ENCODE data around the gene FFAR4. TPM values are rescaled to one million over a fixed set of nuclear protein-coding genes. Genes with fewer than 3 reads are reported as not detected.

FFAR4 gene
- total and polyA plus RNA-seq, 7 donors, result 0.01 to 0.18 (median 0.08) TPM; not detected in 3

DNA sequence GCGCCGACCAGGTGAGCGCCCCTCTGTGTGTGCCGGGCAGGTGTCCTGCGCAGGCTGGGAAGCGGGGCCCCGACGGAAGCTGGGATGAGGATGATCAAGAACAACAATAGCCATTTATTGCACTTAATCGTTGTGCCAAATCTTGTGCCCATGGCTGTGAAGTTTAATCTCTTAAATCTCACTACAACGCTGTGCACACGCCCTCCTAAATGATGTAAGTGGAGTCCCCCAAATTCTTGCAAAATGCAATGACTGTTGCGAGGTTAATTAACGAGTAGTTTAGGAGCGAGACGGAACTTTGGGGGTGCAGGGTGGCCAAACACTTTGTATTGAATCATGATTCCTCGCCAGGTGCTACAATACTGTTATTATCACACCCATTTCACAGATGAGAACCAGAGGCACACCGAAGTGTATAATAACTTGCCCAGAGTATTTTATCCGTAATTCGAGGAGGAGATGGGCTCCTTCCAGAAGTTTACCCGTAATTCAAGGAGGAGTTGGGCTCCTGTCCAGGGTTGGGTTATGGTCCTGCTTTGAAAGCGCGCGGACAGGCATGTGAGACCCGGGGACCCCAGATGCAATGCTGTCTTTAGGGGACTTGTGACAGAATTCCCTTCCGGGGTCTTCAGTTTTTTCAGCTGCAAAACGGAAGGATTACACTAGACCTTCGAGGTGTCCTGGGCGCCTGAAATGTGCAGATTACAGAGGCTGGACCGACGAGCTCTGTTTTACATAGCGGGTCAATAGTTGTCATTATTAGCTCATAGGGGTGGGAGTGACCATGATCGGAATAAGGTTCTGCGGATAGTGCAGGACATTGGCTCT is 1.0 kb downstream of the FFAR4 start:
- Histone ChIP-seq H3K9me3 (no peaks in the 10 kb centered on the region), H3K27ac (no peak overlapping the region), H3K36me3 (ENCODE audit: insufficient read depth in 1 of 2, low read depth in 1 of 2) (no peaks in the 10 kb centered on the region), H3K27me3 (ENCODE audit: insufficient read depth in 3 of 3, low read length in 2 of 3) (peaks cover 0 to 62% (median 10%) of the 10 kb centered on the region in 3 donors), H3K4me1 (peaks cover 5% of the 10 kb centered on the region), H3K4me3 (peak overlapping the region; percentile 56)
- intact Hi-C loops (cut with DNase I), result no loop called here
- TF ChIP-seq, protein P1, sequence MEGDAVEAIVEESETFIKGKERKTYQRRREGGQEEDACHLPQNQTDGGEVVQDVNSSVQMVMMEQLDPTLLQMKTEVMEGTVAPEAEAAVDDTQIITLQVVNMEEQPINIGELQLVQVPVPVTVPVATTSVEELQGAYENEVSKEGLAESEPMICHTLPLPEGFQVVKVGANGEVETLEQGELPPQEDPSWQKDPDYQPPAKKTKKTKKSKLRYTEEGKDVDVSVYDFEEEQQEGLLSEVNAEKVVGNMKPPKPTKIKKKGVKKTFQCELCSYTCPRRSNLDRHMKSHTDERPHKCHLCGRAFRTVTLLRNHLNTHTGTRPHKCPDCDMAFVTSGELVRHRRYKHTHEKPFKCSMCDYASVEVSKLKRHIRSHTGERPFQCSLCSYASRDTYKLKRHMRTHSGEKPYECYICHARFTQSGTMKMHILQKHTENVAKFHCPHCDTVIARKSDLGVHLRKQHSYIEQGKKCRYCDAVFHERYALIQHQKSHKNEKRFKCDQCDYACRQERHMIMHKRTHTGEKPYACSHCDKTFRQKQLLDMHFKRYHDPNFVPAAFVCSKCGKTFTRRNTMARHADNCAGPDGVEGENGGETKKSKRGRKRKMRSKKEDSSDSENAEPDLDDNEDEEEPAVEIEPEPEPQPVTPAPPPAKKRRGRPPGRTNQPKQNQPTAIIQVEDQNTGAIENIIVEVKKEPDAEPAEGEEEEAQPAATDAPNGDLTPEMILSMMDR (IDR thresholded peaks at IDR 0.05), result no peak
- WGBS, 3 donors, result 8 to 10% (median 9%) methylated on average over 33 of the region's 33 CpGs
- no peak for DNase-seq
- no peak for ATAC-seq

- Histone ChIP-seq H3K27me3 (ENCODE audit: insufficient read depth in 3 of 3, low read length in 2 of 3) (peaks cover 0 to 62% (median 10%) of the 10 kb centered on the region in 3 donors), H3K36me3 (ENCODE audit: insufficient read depth in 1 of 2, low read depth in 1 of 2) (no peaks in the 10 kb centered on the region), H3K4me1 (peaks cover 5% of the 10 kb centered on the region), H3K9me3 (no peaks in the 10 kb centered on the region), H3K27ac (no peak overlapping the region), H3K4me3 (peak overlapping the region; percentile 28)
- no peak for DNase-seq
- TF ChIP-seq, protein P1 (IDR thresholded peaks at IDR 0.05), result no peak
- intact Hi-C loops (cut with DNase I), result no loop called here
- no peak for ATAC-seq
- WGBS, 3 donors, result 2 to 6% (median 3%) methylated on average over 21 of the region's 21 CpGs
Observed at GRCh38 chr10:93568105-93568390, 1.6 kb downstream of the FFAR4 start.

GRCh38 chr10:93570383-93570782 is 3.9 kb downstream of the FFAR4 start:
- H3K27me3 ChIP-seq (ENCODE audit: insufficient read depth in 3 of 3, low read length in 2 of 3), result peaks cover 0 to 51% (median 10%) of the 10 kb centered on the region in 3 donors
- 27 to 31% (median 27%) methylated on average over 3 of the region's 3 CpGs for WGBS, 3 donors

DNA sequence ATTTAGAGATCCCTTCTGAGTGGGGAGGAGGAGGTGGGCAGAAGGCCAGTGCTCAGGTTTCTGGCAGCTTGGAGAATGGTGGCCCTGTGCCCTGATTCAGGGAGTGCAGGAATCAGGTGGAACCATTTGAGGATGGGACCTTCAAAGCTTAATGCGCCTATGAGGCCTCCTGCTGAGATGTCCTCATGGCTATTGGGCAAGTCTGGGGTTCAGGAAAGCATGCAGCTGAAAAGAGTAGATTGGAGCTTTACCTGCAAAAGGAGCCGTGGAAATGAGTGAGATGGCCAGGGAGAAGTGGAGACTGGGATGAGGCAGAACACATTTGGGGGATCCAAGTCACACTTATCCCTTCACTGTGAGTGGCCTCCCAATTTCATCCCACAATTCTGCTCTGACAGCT is 6.1 kb downstream of the FFAR4 start:
- ATAC-seq (no peak), DNase-seq (no peak)

More at GRCh38 chr10:93570383-93570782, 3.9 kb downstream of the FFAR4 start:
- Histone ChIP-seq H3K27ac (no peak overlapping the region), H3K9me3 (no peaks in the 10 kb centered on the region), H3K4me3 (no peak overlapping the region), H3K4me1 (peaks cover 5% of the 10 kb centered on the region), H3K36me3 (ENCODE audit: insufficient read depth in 1 of 2, low read depth in 1 of 2) (no peaks in the 10 kb centered on the region)
- no peak for ATAC-seq
- DNase-seq, result no peak
- TF ChIP-seq, protein P1 (IDR thresholded peaks at IDR 0.05), result no peak
- intact Hi-C loops (cut with DNase I), result no loop called here

More for the DNA sequence above, 6.1 kb downstream of the FFAR4 start:
- peaks cover 0 to 36% (median 2%) of the 10 kb centered on the region in 3 donors for H3K27me3 ChIP-seq (ENCODE audit: insufficient read depth in 3 of 3, low read length in 2 of 3)
- H3K4me3 ChIP-seq, result no peak overlapping the region
- H3K36me3 ChIP-seq (ENCODE audit: insufficient read depth in 1 of 2, low read depth in 1 of 2), result no peaks in the 10 kb centered on the region
- H3K9me3 ChIP-seq, result no peaks in the 10 kb centered on the region
- intact Hi-C loops (cut with DNase I), result no loop called here
- no peak overlapping the region for H3K27ac ChIP-seq
- 85 to 93% (median 89%) methylated on average over 2 of the region's 2 CpGs for WGBS, 3 donors
- TF ChIP-seq, protein P1 (IDR thresholded peaks at IDR 0.05), result no peak
- no peaks in the 10 kb centered on the region for H3K4me1 ChIP-seq

Data from psoas muscle (tissue), 8 donors.